HepG2 (cell line): ENCODE results near the gene RHOBTB1. TPM values are rescaled to one million over a fixed set of nuclear protein-coding genes. Genes with fewer than 3 reads are reported as not detected.

Experiments used
- HHEX ChIP-seq: IDR thresholded peaks from 2 replicates; pipeline ENCODE4 v1.6.1; 2016; ENCODE audit warnings: control low read depth
- KLF15 ChIP-seq: sonication (generic); formaldehyde crosslinking; IDR thresholded peaks from 2 replicates; pipeline ENCODE4 v1.8.1; 2023; ENCODE audit warnings: borderline replicate concordance, mild to moderate bottlenecking, inconsistent platforms, missing genetic modification reagents, mixed read lengths
- NR2C2 ChIP-seq: sonication (generic); formaldehyde crosslinking; IDR thresholded peaks from 2 replicates; pipeline ENCODE4 v1.4.0; 2020; ENCODE audit warnings: missing genetic modification reagents, mild to moderate bottlenecking, moderate library complexity, borderline replicate concordance
- REST ChIP-seq, 2 experiments: IDR thresholded peaks; 2 replicates each; pipeline ENCODE4 v1.6.1; 2011 to 2012; ENCODE audit warnings: low read length in 2 of 2, borderline replicate concordance in 1 of 2, low read depth in 1 of 2, mild to moderate bottlenecking in 1 of 2, moderate library complexity in 1 of 2
- RORA ChIP-seq: sonication (generic); formaldehyde crosslinking; IDR thresholded peaks from 2 replicates; pipeline ENCODE4 v1.5.0; 2020; ENCODE audit warnings: mild to moderate bottlenecking, missing genetic modification reagents, moderate library complexity
- TBX2 ChIP-seq: sonication (generic); formaldehyde crosslinking; IDR thresholded peaks from 2 replicates; pipeline ENCODE4 v1.5.0; 2020; ENCODE audit warnings: missing genetic modification reagents, mild to moderate bottlenecking, borderline replicate concordance
- ZNF430 ChIP-seq: sonication (generic); formaldehyde crosslinking; IDR thresholded peaks from 2 replicates; pipeline ENCODE4 v1.9.0; 2021; ENCODE audit warnings: mild to moderate bottlenecking, missing genetic modification reagents
- ZNF777 ChIP-seq: sonication (generic); formaldehyde crosslinking; IDR thresholded peaks from 2 replicates; pipeline ENCODE4 v1.4.0; 2020; ENCODE audit warnings: missing genetic modification reagents
- ZNF780A ChIP-seq: sonication (generic); formaldehyde crosslinking; IDR thresholded peaks from 2 replicates; pipeline ENCODE4 v1.8.0; 2022; ENCODE audit warnings: mild to moderate bottlenecking, missing genetic modification reagents, moderate library complexity
- ZNF878 ChIP-seq: sonication (generic); formaldehyde crosslinking; IDR thresholded peaks from 2 replicates; pipeline ENCODE4 v1.8.1; 2023; ENCODE audit warnings: mild to moderate bottlenecking, missing genetic modification reagents, moderate library complexity
- polyA plus RNA-seq, 8 experiments: library from polyadenylated mRNA; depleted of rRNA in 3 of 8; stranded (reverse) in 7 of 8; unstranded in 1 of 8; fragments of >200 nt; fragmentation: Illumina TruSeq in 4 of 8; extraction: Trizol in 4 of 8; gene quantifications; 2 replicates each; pipeline versions ENCODE4 v1.2.1 to v1.2.3, GENCODE V29; 2011 to 2016; ENCODE audit warnings: low read depth in 4 of 8, missing spikeins in 1 of 8, mixed read lengths in 1 of 8; ENCODE audit not compliant: insufficient read depth in 1 of 8
- total RNA-seq, 5 experiments: library from RNA; depleted of rRNA; stranded (reverse); fragments of >200 nt; fragmentation: Illumina TruSeq; extraction: Trizol; gene quantifications; 2 replicates each; pipeline ENCODE4 v1.2.3, GENCODE V29; 2016; ENCODE audit warnings: low read depth in 1 of 5

Gene RHOBTB1
- total and polyA plus RNA-seq, 2 of the 13 experiments (the other 11 are each of a cell fraction or from before 2014, with no cell fraction given): 18.8 to 59.5 TPM

DNA sequence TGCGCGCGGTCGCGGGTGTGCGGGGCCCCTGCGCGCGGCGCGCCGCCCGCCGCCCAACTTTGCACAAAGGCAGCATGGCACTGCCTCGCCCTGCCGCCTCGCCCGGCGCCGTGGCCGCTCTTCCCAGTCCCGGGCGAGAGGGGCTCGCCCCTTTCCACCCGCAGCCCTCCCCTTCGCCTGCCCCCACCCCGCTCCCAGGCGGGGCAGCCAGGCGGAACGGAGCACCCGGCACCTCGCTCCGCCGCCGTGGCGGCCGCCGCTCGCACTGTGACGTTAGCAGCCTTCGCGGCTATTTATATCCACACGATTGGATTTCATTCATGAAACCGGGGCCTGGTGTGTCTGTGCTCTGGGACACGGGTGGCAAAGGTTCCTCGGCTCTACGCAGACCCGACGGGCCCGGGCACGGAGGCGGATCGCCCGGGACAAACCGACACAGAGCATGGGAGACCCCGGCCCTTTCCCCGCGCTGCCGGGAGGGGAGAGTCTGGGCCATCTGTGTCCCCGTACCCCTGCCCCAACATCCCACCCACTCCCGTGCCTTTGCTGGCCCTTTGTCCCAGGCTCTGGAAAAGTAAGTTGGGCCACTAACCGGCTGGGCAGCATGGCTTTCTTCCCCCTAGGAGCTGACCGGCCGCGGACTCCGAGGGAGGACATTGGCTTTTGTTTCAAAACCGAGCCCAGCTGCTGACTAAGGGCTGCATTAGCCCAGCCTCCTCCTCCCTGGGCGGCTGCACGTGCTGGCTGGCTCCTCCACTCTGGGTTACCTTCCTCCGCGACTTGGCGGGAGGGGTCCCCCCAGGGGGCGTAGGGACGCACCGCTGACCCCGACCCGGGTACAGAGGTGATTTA, at the start of gene RHOBTB1 (continued):
- no peak for TF ChIP-seq REST (IDR thresholded peaks at IDR 0.05; ENCODE audit: borderline replicate concordance in 1 of 2, low read depth in 1 of 2, low read length in 2 of 2)
- TF ChIP-seq ZNF780A (CRISPR knock-in tag): no peak
- TF ChIP-seq TBX2 (CRISPR knock-in tag): peak; percentile 11; the same call in 1 of the 2 replicates
- no peak for TF ChIP-seq HHEX
- TF ChIP-seq NR2C2 (CRISPR knock-in tag): no peak
- peak; percentile 46; the same call in 1 of the 2 replicates for TF ChIP-seq ZNF430 (CRISPR knock-in tag)
- TF ChIP-seq ZNF777 (CRISPR knock-in tag): peak; percentile 47; the same call in 1 of the 2 replicates
- TF ChIP-seq KLF15 (CRISPR knock-in tag): no peak
- no peak for TF ChIP-seq RORA (CRISPR knock-in tag)
- TF ChIP-seq ZNF878: no peak
